HepG2 (cell line): Measurements from ENCODE around the gene GLI3. TPM values are rescaled to one million over a fixed set of nuclear protein-coding genes. Genes with fewer than 3 reads are reported as not detected.

Source experiments
- ATAC-seq: fragments of 200-7000 bp; cut with Tn5 transposase; 3 replicates; pipeline ENCODE4 v1.9.1; 2020; ENCODE audit warnings: mild to moderate bottlenecking, moderate library complexity
- BruUV-seq: library from RNA; stranded (reverse); fragments of 400-500 nt; replicated peaks from 2 replicates; lab custom pipeline; 2021; lab: Mats Ljungman, UMichigan
- CTCF ChIA-PET: fragments of 300-600 bp; formaldehyde crosslinking; extraction: SDS; loops from one replicate; lab custom pipeline; 2021; ENCODE audit warnings: low total read pairs, inconsistent platforms, low intra/inter-chr PET ratio; lab: Yijun Ruan, JAX
- POLR2A ChIA-PET: fragments of 350-600 bp; sonication (Branson Sonifier 250); formaldehyde crosslinking; loops from one replicate; lab custom pipeline; 2020; ENCODE audit warnings: antibody characterized with exemption, inconsistent platforms; lab: Yijun Ruan, JAX
- DNase-seq: peaks from one replicate; pipeline ENCODE4 v3.0.0-alpha.2; 2015; ENCODE audit warnings: low spot score
- FAIRE-seq: peaks from 3 replicates; lab custom pipeline; 2011; peaks lifted over from hg19 to GRCh38; lab: Jason Lieb, UNC
- H2AFZ ChIP-seq: one replicate; pipeline ENCODE4 v1.6.1; 2011; ENCODE audit warnings: low read length, inconsistent platforms
- H3K27ac ChIP-seq: fragments of 300-600 bp; 3 replicates; pipeline ENCODE4 v1.8.0; 2011; ENCODE audit warnings: mixed run types, mild to moderate bottlenecking, mixed read lengths, low read length, inconsistent platforms; ENCODE audit not compliant: insufficient read depth; ENCODE audit errors: extremely low read length
- H3K27me3 ChIP-seq, 2 experiments: fragments of 200-600 bp in 1 of 2; 2 replicates in 1 of 2; 3 replicates in 1 of 2; pipeline versions ENCODE4 v1.6.0 to v1.8.0; 2011; ENCODE audit warnings: low read length in 2 of 2, mild to moderate bottlenecking in 2 of 2, moderate library complexity in 2 of 2, inconsistent platforms in 1 of 2; ENCODE audit not compliant: insufficient read depth in 2 of 2, control insufficient read depth in 1 of 2
- H3K36me3 ChIP-seq, 2 experiments: fragments of 200-600 bp in 1 of 2; replicated peaks in 1 of 2; 2 replicates in 1 of 2; 3 replicates in 1 of 2; pipeline versions ENCODE4 v1.5.1 to v1.8.0; 2011; ENCODE audit warnings: low read length in 2 of 2, inconsistent platforms in 1 of 2; ENCODE audit not compliant: insufficient read depth in 2 of 2, control insufficient read depth in 1 of 2
- H3K4me1 ChIP-seq: 2 replicates; pipeline ENCODE4 v1.5.1; 2012; ENCODE audit warnings: low read length, inconsistent platforms; ENCODE audit not compliant: insufficient read depth
- H3K4me2 ChIP-seq: 2 replicates; pipeline ENCODE4 v1.6.0; 2011; ENCODE audit warnings: low read depth, low read length, inconsistent platforms
- H3K4me3 ChIP-seq, 3 experiments: fragments of 200-600 bp in 1 of 3; sonication (generic), shearing (Covaris generic) in 1 of 3; replicated peaks in 1 of 3; 2 replicates each; pipeline ENCODE4 v1.5.1; 2011 to 2016; ENCODE audit warnings: low read length in 3 of 3, inconsistent platforms in 2 of 3, low read depth in 2 of 3, mild to moderate bottlenecking in 2 of 3, control low read depth in 1 of 3, mixed read lengths in 1 of 3; ENCODE audit not compliant: insufficient read depth in 1 of 3
- H3K79me2 ChIP-seq: one replicate; pipeline ENCODE4 v1.6.1; 2011; ENCODE audit warnings: low read length, inconsistent platforms; ENCODE audit not compliant: insufficient read depth
- H3K9ac ChIP-seq: 2 replicates; pipeline ENCODE4 v1.6.0; 2011; ENCODE audit warnings: mild to moderate bottlenecking, low read depth, low read length, inconsistent platforms; ENCODE audit not compliant: insufficient read depth
- H3K9me3 ChIP-seq: 2 replicates; pipeline ENCODE4 v1.5.1; 2012; ENCODE audit warnings: mild to moderate bottlenecking, low read length
- H4K20me1 ChIP-seq: 2 replicates; pipeline ENCODE4 v1.6.0; 2011; ENCODE audit warnings: inconsistent platforms, mild to moderate bottlenecking, low read length, moderate library complexity; ENCODE audit not compliant: insufficient read depth
- AKAP8 ChIP-seq: sonication (generic); formaldehyde crosslinking; IDR thresholded peaks from 2 replicates; pipeline ENCODE4 v1.5.1; 2020; ENCODE audit warnings: mild to moderate bottlenecking, missing genetic modification reagents
- ARID3A ChIP-seq: IDR thresholded peaks from 2 replicates; pipeline ENCODE4 v1.6.1; 2012; ENCODE audit warnings: low read depth, low read length, improper control_type of control experiment
- HMG20A ChIP-seq: IDR thresholded peaks from 2 replicates; pipeline ENCODE4 v1.6.1; 2016; ENCODE audit warnings: borderline replicate concordance
- HMG20B ChIP-seq: conservative IDR thresholded peaks from 2 replicates; pipeline ENCODE4 v1.6.1; 2016; ENCODE audit warnings: missing genetic modification reagents, missing compliant biosample characterization
- IRX3 ChIP-seq: sonication (generic); formaldehyde crosslinking; IDR thresholded peaks from 2 replicates; pipeline ENCODE4 v1.8.1; 2023; ENCODE audit warnings: mild to moderate bottlenecking, low read depth, missing genetic modification reagents, borderline replicate concordance
- JUND ChIP-seq: sonication (generic); formaldehyde crosslinking; IDR thresholded peaks from 2 replicates; pipeline ENCODE4 v1.8.0; 2022; ENCODE audit warnings: mild to moderate bottlenecking, missing genetic modification reagents
- LCORL ChIP-seq, 2 experiments: fragments of 450-650 bp in 1 of 2; sonication (generic) in 1 of 2; formaldehyde crosslinking in 1 of 2; IDR thresholded peaks; 2 replicates each; pipeline versions ENCODE4 v1.5.0 to v1.6.1; 2017 to 2020; ENCODE audit warnings: antibody characterized with exemption in 1 of 2, missing genetic modification reagents in 1 of 2
- NFIC ChIP-seq: IDR thresholded peaks from 2 replicates; pipeline ENCODE4 v1.6.1; 2012; ENCODE audit warnings: mild to moderate bottlenecking, low read length, inconsistent platforms
- NR3C1 ChIP-seq: sonication (generic); formaldehyde crosslinking; IDR thresholded peaks from 2 replicates; pipeline ENCODE4 v1.4.0; 2020; ENCODE audit warnings: missing genetic modification reagents
- PLSCR1 ChIP-seq: sonication (generic); formaldehyde crosslinking; IDR thresholded peaks from 2 replicates; pipeline ENCODE4 v1.5.0; 2020; ENCODE audit warnings: missing genetic modification reagents, mild to moderate bottlenecking, borderline replicate concordance
- RCOR2 ChIP-seq: IDR thresholded peaks from 2 replicates; pipeline ENCODE4 v1.6.1; 2016; ENCODE audit warnings: missing biosample characterization, missing genetic modification reagents
- RXRA ChIP-seq: sonication (generic); formaldehyde crosslinking; IDR thresholded peaks from 2 replicates; pipeline ENCODE4 v1.5.1; 2020; ENCODE audit warnings: missing genetic modification reagents
- SRSF4 ChIP-seq: fragments of 200-400 bp; formaldehyde crosslinking; IDR thresholded peaks from one replicate; pipeline ENCODE4 v1.6.1; 2018; ENCODE audit warnings: mild to moderate bottlenecking, low read depth, low read length, moderate library complexity; ENCODE audit not compliant: poor library complexity, severe bottlenecking
- ZNF101 ChIP-seq: sonication (generic); formaldehyde crosslinking; IDR thresholded peaks from 2 replicates; pipeline ENCODE4 v1.4.0; 2020; ENCODE audit warnings: mild to moderate bottlenecking, low read depth, missing genetic modification reagents, borderline replicate concordance
- ZNF670 ChIP-seq: sonication (generic); formaldehyde crosslinking; IDR thresholded peaks from 2 replicates; pipeline ENCODE4 v1.8.0; 2022; ENCODE audit warnings: mild to moderate bottlenecking, missing genetic modification reagents, borderline replicate concordance
- ZNF672 ChIP-seq: sonication (generic); formaldehyde crosslinking; IDR thresholded peaks from 2 replicates; pipeline ENCODE4 v1.8.1; 2022; ENCODE audit warnings: missing genetic modification reagents
- ZNF775 ChIP-seq: sonication (generic); formaldehyde crosslinking; IDR thresholded peaks from 2 replicates; pipeline ENCODE4 v1.4.0; 2020; ENCODE audit warnings: missing genetic modification reagents, mild to moderate bottlenecking, moderate library complexity, borderline replicate concordance
- WGBS: methylation state at CpG from one replicate; pipeline ENCODE4 v1.1.6; 2017; ENCODE audit warnings: low lambda C conversion rate; 5-methylcytosine and 5-hydroxymethylcytosine counted together
- in situ Hi-C: cut with HindIII; loops from 2 replicates; pipeline ENCODE4 v1.10.0; 2017; ENCODE audit warnings: low pct_unique_long_range_greater_than_20kb; ENCODE audit not compliant: extremely low pct_ligation_motif_present
- intact Hi-C: fragments of 100-400 bp; cut with micrococcal nuclease; formaldehyde crosslinking; loops from one replicate; pipeline ENCODE4 v1.10.0; 2022; ENCODE audit not compliant: unreplicated experiment
- polyA plus RNA-seq, 8 experiments: library from polyadenylated mRNA; depleted of rRNA in 3 of 8; stranded (reverse) in 7 of 8; unstranded in 1 of 8; fragments of >200 nt; fragmentation: Illumina TruSeq in 4 of 8; extraction: Trizol in 4 of 8; gene quantifications; 2 replicates each; pipeline versions ENCODE4 v1.2.1 to v1.2.3, GENCODE V29; 2011 to 2016; ENCODE audit warnings: low read depth in 4 of 8, missing spikeins in 1 of 8, mixed read lengths in 1 of 8; ENCODE audit not compliant: insufficient read depth in 1 of 8
- total RNA-seq, 5 experiments: library from RNA; depleted of rRNA; stranded (reverse); fragments of >200 nt; fragmentation: Illumina TruSeq; extraction: Trizol; gene quantifications; 2 replicates each; pipeline ENCODE4 v1.2.3, GENCODE V29; 2016; ENCODE audit warnings: low read depth in 1 of 5

The GLI3 gene
- total and polyA plus RNA-seq, 2 of the 13 experiments (the other 11 are each of a cell fraction or from before 2014, with no cell fraction given) = not detected

GRCh38 chr7:42059275-42059674 lies 177.7 kb downstream of the GLI3 start (continued):
- TF ChIP-seq RXRA (CRISPR knock-in tag) = no peak
- no peak for TF ChIP-seq NR3C1 (CRISPR knock-in tag)

GRCh38 chr7:42057331-42057730 lies 179.7 kb downstream of the GLI3 start:
- H3K27ac ChIP-seq = no peak overlapping the region
- DNase-seq = no peak
- no peak overlapping the region for H2AFZ ChIP-seq
- H3K79me2 ChIP-seq = no peaks in the 10 kb centered on the region
- intact Hi-C loops (no loop called here), in situ Hi-C loops (no loop called here)
- ChIA-PET CTCF (no interaction called here), POLR2A (no interaction called here)
- WGBS = 29% methylated on average over 2 of the region's 2 CpGs
- no peaks in the 10 kb centered on the region for H3K9me3 ChIP-seq
- H3K27me3 ChIP-seq = no peaks in the 10 kb centered on the region
- ATAC-seq = no peak
- no peak overlapping the region for H3K9ac ChIP-seq
- no peaks in the 10 kb centered on the region for H4K20me1 ChIP-seq
- H3K36me3 ChIP-seq = no peaks in the 10 kb centered on the region
- no peak overlapping the region for H3K4me2 ChIP-seq
- BruUV-seq = no TSS peak
- H3K4me3 ChIP-seq = no peak overlapping the region
- FAIRE-seq = no peak
- H3K4me1 ChIP-seq = no peaks in the 10 kb centered on the region
- TF ChIP-seq JUND (CRISPR knock-in tag) (no peak), ARID3A (no peak)

GRCh38 chr7:42055171-42055570 lies 181.8 kb downstream of the GLI3 start:
- no peak overlapping the region for H3K9ac ChIP-seq
- FAIRE-seq (no peak), ATAC-seq (no peak), DNase-seq (no peak)
- H3K4me3 ChIP-seq = no peak overlapping the region
- H3K27me3 ChIP-seq = no peaks in the 10 kb centered on the region
- H4K20me1 ChIP-seq = no peaks in the 10 kb centered on the region
- intact Hi-C loops (no loop called here), in situ Hi-C loops (no loop called here)
- H2AFZ ChIP-seq = no peak overlapping the region
- no peak overlapping the region for H3K4me2 ChIP-seq
- BruUV-seq = no TSS peak
- H3K79me2 ChIP-seq = no peaks in the 10 kb centered on the region
- no peak overlapping the region for H3K27ac ChIP-seq
- H3K4me1 ChIP-seq = no peaks in the 10 kb centered on the region
- ChIA-PET CTCF (no interaction called here), POLR2A (no interaction called here)
- H3K9me3 ChIP-seq = no peaks in the 10 kb centered on the region
- H3K36me3 ChIP-seq = no peaks in the 10 kb centered on the region
- 31% methylated on average over 5 of the region's 5 CpGs for WGBS
- TF ChIP-seq AKAP8 (CRISPR knock-in tag) (no peak), RCOR2 (no peak), NFIC (no peak), HMG20B (no peak), PLSCR1 (no peak), ZNF670 (no peak), ZNF775 (no peak), ZNF101 (CRISPR knock-in tag) (no peak), IRX3 (CRISPR knock-in tag) (no peak), SRSF4 (no peak), LCORL (IDR thresholded peaks at IDR 0.05) (no peak), LCORL (CRISPR knock-in tag; IDR thresholded peaks at IDR 0.05) (no peak), HMG20A (no peak), ZNF672 (CRISPR knock-in tag) (no peak)
